Measurements from ENCODE around the gene MKLN1.
"Not testable (repeated sequence)": the region's sequence is repeated elsewhere in the genome, so short reads cannot be mapped to it uniquely, and the experiment has no call there.

The MKLN1 gene

DNA sequence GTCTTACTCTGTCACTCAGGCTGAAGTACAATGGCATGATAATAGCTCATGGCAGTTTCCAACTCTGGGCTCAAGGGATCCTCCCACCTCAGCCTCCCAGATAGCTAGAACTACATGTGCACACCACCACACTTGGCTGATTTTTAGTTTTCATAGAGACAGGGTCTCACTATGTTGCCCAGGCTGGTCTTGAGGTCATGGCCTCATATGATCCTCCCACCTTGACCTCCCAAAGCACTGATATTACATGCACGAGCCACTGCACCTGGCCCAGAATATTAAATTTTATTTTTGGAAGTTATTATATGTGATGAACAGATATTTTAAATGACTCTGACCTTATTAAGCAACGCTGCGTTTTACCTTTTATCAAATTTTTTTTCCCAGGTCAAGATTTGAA, 134.4 kb downstream of the MKLN1 start:
- no peak for TF ChIP-seq CTCF (IDR thresholded peaks at IDR 0.05; ENCODE audit: unreplicated experiment in 3 of 3)
- Mint-ChIP-seq H3K9me3 (peaks cover 2% of the 10 kb centered on the region), H3K36me3 (ENCODE audit: low read depth) (peaks cover 68% of the 10 kb centered on the region), H3K4me3 (no peak overlapping the region), H3K27me3 (ENCODE audit: low read depth) (no peaks in the 10 kb centered on the region), H3K27ac (no peak overlapping the region), H3K4me1 (no peaks in the 10 kb centered on the region)

DNA sequence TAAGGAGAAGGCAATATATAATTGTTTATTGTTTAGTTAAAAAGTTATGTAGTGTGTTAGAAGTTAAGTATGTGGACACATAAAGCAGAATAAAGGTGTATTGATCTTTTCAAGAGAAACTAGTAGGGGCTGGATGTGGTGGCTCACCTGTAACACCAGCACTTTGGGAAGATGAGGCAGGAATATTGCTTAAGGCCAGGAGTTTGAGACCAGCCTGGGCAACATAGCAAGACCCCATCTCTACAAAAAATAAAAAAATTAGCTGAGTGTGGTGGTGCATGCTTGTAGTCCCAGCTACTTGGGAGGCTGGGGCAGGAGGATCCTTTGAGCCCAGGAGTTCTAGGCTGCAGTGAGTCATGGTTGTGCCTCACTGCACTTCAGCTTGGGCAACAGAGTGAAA, 135.0 kb downstream of the MKLN1 start:
- not testable (repeated sequence) for H3K4me1 Mint-ChIP-seq; H3K27ac Mint-ChIP-seq; H3K4me3 Mint-ChIP-seq; H3K27me3 Mint-ChIP-seq (ENCODE audit: low read depth); H3K9me3 Mint-ChIP-seq
- H3K36me3 Mint-ChIP-seq (ENCODE audit: low read depth) = peaks cover 68% of the 10 kb centered on the region

GRCh38 chr7:131466735-131467365, 139.2 kb downstream of the MKLN1 start:
- Mint-ChIP-seq H3K4me1 (peaks cover 4% of the 10 kb centered on the region), H3K4me3 (no peak overlapping the region), H3K9me3 (no peaks in the 10 kb centered on the region), H3K36me3 (ENCODE audit: low read depth) (peaks cover 73% of the 10 kb centered on the region), H3K27me3 (ENCODE audit: low read depth) (no peaks in the 10 kb centered on the region), H3K27ac (no peak overlapping the region)
- TF ChIP-seq CTCF (IDR thresholded peaks at IDR 0.05; ENCODE audit: unreplicated experiment in 3 of 3) = no peak

- peaks cover 5% of the 10 kb centered on the region for H3K4me1 Mint-ChIP-seq
- peaks cover 70% of the 10 kb centered on the region for H3K36me3 Mint-ChIP-seq (ENCODE audit: low read depth)
- H3K27ac Mint-ChIP-seq = no peak overlapping the region
- no peak overlapping the region for H3K4me3 Mint-ChIP-seq
- H3K9me3 Mint-ChIP-seq = no peaks in the 10 kb centered on the region
- no peak for TF ChIP-seq CTCF (IDR thresholded peaks at IDR 0.05; ENCODE audit: unreplicated experiment in 3 of 3)
- no peaks in the 10 kb centered on the region for H3K27me3 Mint-ChIP-seq (ENCODE audit: low read depth)
Observed at GRCh38 chr7:131467788-131468187, 140.1 kb downstream of the MKLN1 start.

GRCh38 chr7:131471250-131472004, 143.8 kb downstream of the MKLN1 start:
- Mint-ChIP-seq H3K9me3 (peaks cover 3% of the 10 kb centered on the region), H3K4me3 (no peak overlapping the region), H3K27me3 (ENCODE audit: low read depth) (no peaks in the 10 kb centered on the region), H3K27ac (peak overlapping the region; percentile 42 to 51 (median 48)), H3K4me1 (peaks cover 5% of the 10 kb centered on the region), H3K36me3 (ENCODE audit: low read depth) (peaks cover 76% of the 10 kb centered on the region)
- TF ChIP-seq CTCF (IDR thresholded peaks at IDR 0.05; ENCODE audit: unreplicated experiment in 3 of 3) = no peak

GRCh38 chr7:131476740-131477139, 149.1 kb downstream of the MKLN1 start:
- no peak overlapping the region for H3K4me3 Mint-ChIP-seq
- H3K27me3 Mint-ChIP-seq (ENCODE audit: low read depth) = no peaks in the 10 kb centered on the region
- H3K27ac Mint-ChIP-seq = no peak overlapping the region
- no peak for TF ChIP-seq CTCF (IDR thresholded peaks at IDR 0.05; ENCODE audit: unreplicated experiment in 3 of 3)
- peaks cover 52% of the 10 kb centered on the region for H3K36me3 Mint-ChIP-seq (ENCODE audit: low read depth)
- peaks cover 3% of the 10 kb centered on the region for H3K9me3 Mint-ChIP-seq
- peaks cover 12% of the 10 kb centered on the region for H3K4me1 Mint-ChIP-seq
